ENCODE measurements around the gene IL1R2. TPM values are rescaled to one million over a fixed set of nuclear protein-coding genes. Genes with fewer than 3 reads are reported as not detected.

IL1R2 gene
- total and polyA plus RNA-seq, 2 of the 13 experiments (the other 11 are each of a cell fraction or from before 2014, with no cell fraction given), result 3.6 to 7.3 TPM

DNA sequence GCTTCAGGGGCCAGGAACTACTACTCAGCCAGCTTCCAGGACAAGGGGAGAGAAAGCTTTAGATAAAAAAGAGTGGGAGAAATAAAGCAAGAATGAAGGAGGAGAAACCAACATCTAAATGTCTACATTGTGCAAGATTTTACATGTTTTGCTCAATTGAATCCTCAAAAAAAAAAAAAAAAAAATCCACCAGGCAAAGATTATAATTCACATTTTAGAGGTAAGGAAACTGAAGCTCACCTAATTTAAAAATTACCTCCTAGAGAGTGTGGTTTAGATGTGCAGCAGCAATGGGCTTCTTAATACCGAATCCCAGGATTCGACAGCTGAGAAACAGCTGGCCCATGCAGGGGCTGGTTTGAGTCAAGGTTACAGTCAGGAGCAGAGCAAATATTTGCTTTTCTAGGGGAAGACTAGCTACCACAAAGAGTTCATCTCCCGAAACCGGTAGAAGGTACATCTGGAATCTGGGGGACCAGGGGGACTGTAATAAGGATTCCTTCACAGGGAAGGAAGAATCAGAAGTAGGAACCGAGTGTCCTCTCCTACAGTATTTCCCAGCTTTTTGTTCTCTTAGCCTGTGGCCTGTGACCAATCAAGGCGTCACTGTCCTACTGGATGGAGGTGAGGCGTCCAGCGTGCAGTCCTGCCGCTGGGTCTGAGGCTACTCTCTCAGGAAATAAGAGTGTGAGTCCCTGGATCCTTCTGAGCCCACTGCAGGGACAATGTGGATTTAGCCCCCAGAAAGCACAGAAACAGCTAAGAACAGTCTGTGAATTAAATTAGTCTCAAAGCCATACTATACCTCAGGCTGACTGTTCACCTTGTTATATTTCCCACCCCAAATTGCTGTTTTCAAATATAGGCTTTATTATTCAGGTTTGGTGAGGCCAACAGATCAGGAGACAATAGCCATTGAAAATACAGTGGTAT lies 42.3 kb downstream of the IL1R2 start (continued):
- TF ChIP-seq, protein P1, sequence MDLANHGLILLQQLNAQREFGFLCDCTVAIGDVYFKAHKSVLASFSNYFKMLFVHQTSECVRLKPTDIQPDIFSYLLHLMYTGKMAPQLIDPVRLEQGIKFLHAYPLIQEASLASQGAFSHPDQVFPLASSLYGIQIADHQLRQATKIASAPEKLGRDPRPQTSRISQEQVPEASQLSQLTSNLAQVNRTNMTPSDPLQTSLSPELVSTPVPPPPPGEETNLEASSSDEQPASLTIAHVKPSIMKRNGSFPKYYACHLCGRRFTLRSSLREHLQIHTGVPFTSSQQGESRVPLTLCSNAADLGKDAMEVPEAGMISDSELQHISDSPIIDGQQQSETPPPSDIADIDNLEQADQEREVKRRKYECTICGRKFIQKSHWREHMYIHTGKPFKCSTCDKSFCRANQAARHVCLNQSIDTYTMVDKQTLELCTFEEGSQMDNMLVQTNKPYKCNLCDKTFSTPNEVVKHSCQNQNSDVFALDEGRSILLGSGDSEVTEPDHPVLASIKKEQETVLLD (CRISPR knock-in tag; IDR thresholded peaks at IDR 0.05; ENCODE audit: low read depth), result no peak
- TF ChIP-seq POLR2A (IDR thresholded peaks at IDR 0.05; ENCODE audit: insufficient read depth in 1 of 2, low read depth in 2 of 2, low read length in 2 of 2) (0 out of 4 replicates have a peak, but pooled peaks of 1 of the 2 experiments have one; percentile 23), BCL6 (CRISPR knock-in tag; IDR thresholded peaks at IDR 0.05) (peak; percentile 90), EP300 (IDR thresholded peaks at IDR 0.05; ENCODE audit: low read depth in 2 of 2, low read length in 2 of 2) (peak in 1 of 2 experiments; percentile 86; a peak in 2 of 4 replicates), EP300 (CRISPR knock-in tag; IDR thresholded peaks at IDR 0.05; ENCODE audit: borderline replicate concordance) (peak; percentile 67; the same call in 1 of the 2 replicates), SALL1 (CRISPR knock-in tag; IDR thresholded peaks at IDR 0.05) (peak; percentile 70), TEAD2 (CRISPR knock-in tag; IDR thresholded peaks at IDR 0.05) (no peak), NFYC (CRISPR knock-in tag; IDR thresholded peaks at IDR 0.05) (peak; percentile 56; the same call in 1 of the 2 replicates), BHLHE40 (IDR thresholded peaks at IDR 0.05; ENCODE audit: low read length) (no peak), ZNF10 (CRISPR knock-in tag; IDR thresholded peaks at IDR 0.05; ENCODE audit: borderline replicate concordance, low read depth) (no peak), CBFB (CRISPR knock-in tag; IDR thresholded peaks at IDR 0.05) (0 out of 2 replicates have a peak, but pooled peaks have one; percentile 6), TSC22D2 (CRISPR knock-in tag; IDR thresholded peaks at IDR 0.05; ENCODE audit: borderline replicate concordance) (no peak), TARDBP (CRISPR knock-in tag; IDR thresholded peaks at IDR 0.05) (peak; percentile 46; the same call in 1 of the 2 replicates), RXRB (CRISPR knock-in tag; IDR thresholded peaks at IDR 0.05; ENCODE audit: borderline replicate concordance) (peak; percentile 88), ZNF878 (CRISPR knock-in tag; IDR thresholded peaks at IDR 0.05) (peak; percentile 55; the same call in 1 of the 2 replicates), ZNF335 (CRISPR knock-in tag; IDR thresholded peaks at IDR 0.05) (0 out of 2 replicates have a peak, but pooled peaks have one; percentile 14)
- TF ChIP-seq, protein P2, sequence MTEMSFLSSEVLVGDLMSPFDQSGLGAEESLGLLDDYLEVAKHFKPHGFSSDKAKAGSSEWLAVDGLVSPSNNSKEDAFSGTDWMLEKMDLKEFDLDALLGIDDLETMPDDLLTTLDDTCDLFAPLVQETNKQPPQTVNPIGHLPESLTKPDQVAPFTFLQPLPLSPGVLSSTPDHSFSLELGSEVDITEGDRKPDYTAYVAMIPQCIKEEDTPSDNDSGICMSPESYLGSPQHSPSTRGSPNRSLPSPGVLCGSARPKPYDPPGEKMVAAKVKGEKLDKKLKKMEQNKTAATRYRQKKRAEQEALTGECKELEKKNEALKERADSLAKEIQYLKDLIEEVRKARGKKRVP (CRISPR knock-in tag; IDR thresholded peaks at IDR 0.05), result no peak; a peak in 1 of 4 replicates
- TF ChIP-seq, protein P3, sequence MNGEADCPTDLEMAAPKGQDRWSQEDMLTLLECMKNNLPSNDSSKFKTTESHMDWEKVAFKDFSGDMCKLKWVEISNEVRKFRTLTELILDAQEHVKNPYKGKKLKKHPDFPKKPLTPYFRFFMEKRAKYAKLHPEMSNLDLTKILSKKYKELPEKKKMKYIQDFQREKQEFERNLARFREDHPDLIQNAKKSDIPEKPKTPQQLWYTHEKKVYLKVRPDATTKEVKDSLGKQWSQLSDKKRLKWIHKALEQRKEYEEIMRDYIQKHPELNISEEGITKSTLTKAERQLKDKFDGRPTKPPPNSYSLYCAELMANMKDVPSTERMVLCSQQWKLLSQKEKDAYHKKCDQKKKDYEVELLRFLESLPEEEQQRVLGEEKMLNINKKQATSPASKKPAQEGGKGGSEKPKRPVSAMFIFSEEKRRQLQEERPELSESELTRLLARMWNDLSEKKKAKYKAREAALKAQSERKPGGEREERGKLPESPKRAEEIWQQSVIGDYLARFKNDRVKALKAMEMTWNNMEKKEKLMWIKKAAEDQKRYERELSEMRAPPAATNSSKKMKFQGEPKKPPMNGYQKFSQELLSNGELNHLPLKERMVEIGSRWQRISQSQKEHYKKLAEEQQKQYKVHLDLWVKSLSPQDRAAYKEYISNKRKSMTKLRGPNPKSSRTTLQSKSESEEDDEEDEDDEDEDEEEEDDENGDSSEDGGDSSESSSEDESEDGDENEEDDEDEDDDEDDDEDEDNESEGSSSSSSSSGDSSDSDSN (CRISPR knock-in tag; IDR thresholded peaks at IDR 0.05), result no peak; the same call in 1 of the 2 replicates
- TF ChIP-seq, protein P4, sequence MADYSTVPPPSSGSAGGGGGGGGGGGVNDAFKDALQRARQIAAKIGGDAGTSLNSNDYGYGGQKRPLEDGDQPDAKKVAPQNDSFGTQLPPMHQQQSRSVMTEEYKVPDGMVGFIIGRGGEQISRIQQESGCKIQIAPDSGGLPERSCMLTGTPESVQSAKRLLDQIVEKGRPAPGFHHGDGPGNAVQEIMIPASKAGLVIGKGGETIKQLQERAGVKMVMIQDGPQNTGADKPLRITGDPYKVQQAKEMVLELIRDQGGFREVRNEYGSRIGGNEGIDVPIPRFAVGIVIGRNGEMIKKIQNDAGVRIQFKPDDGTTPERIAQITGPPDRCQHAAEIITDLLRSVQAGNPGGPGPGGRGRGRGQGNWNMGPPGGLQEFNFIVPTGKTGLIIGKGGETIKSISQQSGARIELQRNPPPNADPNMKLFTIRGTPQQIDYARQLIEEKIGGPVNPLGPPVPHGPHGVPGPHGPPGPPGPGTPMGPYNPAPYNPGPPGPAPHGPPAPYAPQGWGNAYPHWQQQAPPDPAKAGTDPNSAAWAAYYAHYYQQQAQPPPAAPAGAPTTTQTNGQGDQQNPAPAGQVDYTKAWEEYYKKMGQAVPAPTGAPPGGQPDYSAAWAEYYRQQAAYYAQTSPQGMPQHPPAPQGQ (CRISPR knock-in tag; IDR thresholded peaks at IDR 0.05; ENCODE audit: borderline replicate concordance), result no peak
- TF ChIP-seq, protein P5, sequence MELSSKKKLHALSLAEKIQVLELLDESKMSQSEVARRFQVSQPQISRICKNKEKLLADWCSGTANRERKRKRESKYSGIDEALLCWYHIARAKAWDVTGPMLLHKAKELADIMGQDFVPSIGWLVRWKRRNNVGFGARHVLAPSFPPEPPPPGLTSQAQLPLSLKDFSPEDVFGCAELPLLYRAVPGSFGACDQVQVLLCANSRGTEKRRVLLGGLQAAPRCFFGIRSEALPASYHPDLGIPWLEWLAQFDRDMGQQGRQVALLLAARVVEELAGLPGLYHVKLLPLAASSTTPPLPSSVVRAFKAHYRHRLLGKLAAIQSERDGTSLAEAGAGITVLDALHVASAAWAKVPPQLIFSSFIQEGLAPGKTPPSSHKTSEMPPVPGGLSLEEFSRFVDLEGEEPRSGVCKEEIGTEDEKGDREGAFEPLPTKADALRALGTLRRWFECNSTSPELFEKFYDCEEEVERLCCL (CRISPR knock-in tag; IDR thresholded peaks at IDR 0.05; ENCODE audit: borderline replicate concordance), result peak; percentile 58; the same call in 1 of the 2 replicates
